Liver (tissue), 3 donors: ENCODE measurements around the gene KLF3.

ENCODE experiments used
- EGR1 ChIP-seq, 2 donors: IDR thresholded peaks; 2 replicates each; pipeline ENCODE4 v1.6.1; 2016 to 2018; ENCODE audit warnings: antibody characterized with exemption in 2 of 2, low read depth in 2 of 2
- MAX ChIP-seq: IDR thresholded peaks from 2 replicates; pipeline ENCODE4 v1.6.1; 2016; ENCODE audit warnings: antibody characterized with exemption
- YY1 ChIP-seq: IDR thresholded peaks from 2 replicates; pipeline ENCODE4 v1.6.1; 2016; ENCODE audit warnings: antibody characterized with exemption, mild to moderate bottlenecking
- TF ChIP-seq, protein P1 (sequence below): fragments of 150-350 bp; IDR thresholded peaks from 2 replicates; pipeline ENCODE4 v1.5.1; 2017; ENCODE audit warnings: improper control_type of control experiment, low read depth, low read length; ENCODE audit not compliant: missing input control
- TF ChIP-seq, protein P2 (sequence below): IDR thresholded peaks from 2 replicates; pipeline ENCODE4 v1.6.1; 2016; ENCODE audit warnings: antibody characterized with exemption, mild to moderate bottlenecking
- TF ChIP-seq, protein P3 (sequence below): IDR thresholded peaks from 2 replicates; pipeline ENCODE4 v1.6.1; 2016; ENCODE audit warnings: antibody characterized with exemption
- donor health status: healthy.
- donor health status: healthy.

DNA sequence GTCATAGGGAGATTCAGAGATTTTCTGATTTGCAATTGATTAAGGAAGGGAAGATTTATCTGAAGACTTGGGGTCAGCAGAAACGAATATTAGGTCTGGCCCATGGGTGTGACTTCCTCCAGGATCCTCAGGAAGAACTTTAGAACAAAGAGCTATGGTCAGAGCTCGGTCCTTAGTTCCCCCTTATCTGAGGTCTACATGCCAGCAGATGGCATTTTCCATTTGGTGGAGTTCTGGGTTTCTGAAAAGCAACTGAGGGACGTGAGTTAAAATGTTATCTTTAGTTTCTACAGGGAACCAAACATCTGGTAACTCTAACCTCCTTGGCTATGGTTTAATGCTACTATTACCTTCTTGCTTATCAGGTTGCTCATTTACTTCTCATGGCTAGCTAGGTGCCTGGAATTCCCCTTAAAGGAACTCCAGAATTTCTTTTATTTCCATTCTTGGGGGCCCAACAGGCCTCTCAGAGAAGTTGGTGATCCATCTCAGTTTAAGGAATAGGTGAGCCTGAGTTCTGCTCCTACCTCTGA, 40.7 kb downstream of the KLF3 start:
- TF ChIP-seq, protein P1, sequence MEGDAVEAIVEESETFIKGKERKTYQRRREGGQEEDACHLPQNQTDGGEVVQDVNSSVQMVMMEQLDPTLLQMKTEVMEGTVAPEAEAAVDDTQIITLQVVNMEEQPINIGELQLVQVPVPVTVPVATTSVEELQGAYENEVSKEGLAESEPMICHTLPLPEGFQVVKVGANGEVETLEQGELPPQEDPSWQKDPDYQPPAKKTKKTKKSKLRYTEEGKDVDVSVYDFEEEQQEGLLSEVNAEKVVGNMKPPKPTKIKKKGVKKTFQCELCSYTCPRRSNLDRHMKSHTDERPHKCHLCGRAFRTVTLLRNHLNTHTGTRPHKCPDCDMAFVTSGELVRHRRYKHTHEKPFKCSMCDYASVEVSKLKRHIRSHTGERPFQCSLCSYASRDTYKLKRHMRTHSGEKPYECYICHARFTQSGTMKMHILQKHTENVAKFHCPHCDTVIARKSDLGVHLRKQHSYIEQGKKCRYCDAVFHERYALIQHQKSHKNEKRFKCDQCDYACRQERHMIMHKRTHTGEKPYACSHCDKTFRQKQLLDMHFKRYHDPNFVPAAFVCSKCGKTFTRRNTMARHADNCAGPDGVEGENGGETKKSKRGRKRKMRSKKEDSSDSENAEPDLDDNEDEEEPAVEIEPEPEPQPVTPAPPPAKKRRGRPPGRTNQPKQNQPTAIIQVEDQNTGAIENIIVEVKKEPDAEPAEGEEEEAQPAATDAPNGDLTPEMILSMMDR, result no peak
- TF ChIP-seq EGR1 (IDR thresholded peaks at IDR 0.05; ENCODE audit: low read depth in 2 of 2) (no peak), YY1 (no peak), MAX (no peak)
- TF ChIP-seq, protein P2, sequence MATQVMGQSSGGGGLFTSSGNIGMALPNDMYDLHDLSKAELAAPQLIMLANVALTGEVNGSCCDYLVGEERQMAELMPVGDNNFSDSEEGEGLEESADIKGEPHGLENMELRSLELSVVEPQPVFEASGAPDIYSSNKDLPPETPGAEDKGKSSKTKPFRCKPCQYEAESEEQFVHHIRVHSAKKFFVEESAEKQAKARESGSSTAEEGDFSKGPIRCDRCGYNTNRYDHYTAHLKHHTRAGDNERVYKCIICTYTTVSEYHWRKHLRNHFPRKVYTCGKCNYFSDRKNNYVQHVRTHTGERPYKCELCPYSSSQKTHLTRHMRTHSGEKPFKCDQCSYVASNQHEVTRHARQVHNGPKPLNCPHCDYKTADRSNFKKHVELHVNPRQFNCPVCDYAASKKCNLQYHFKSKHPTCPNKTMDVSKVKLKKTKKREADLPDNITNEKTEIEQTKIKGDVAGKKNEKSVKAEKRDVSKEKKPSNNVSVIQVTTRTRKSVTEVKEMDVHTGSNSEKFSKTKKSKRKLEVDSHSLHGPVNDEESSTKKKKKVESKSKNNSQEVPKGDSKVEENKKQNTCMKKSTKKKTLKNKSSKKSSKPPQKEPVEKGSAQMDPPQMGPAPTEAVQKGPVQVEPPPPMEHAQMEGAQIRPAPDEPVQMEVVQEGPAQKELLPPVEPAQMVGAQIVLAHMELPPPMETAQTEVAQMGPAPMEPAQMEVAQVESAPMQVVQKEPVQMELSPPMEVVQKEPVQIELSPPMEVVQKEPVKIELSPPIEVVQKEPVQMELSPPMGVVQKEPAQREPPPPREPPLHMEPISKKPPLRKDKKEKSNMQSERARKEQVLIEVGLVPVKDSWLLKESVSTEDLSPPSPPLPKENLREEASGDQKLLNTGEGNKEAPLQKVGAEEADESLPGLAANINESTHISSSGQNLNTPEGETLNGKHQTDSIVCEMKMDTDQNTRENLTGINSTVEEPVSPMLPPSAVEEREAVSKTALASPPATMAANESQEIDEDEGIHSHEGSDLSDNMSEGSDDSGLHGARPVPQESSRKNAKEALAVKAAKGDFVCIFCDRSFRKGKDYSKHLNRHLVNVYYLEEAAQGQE, result no peak
- TF ChIP-seq, protein P3, sequence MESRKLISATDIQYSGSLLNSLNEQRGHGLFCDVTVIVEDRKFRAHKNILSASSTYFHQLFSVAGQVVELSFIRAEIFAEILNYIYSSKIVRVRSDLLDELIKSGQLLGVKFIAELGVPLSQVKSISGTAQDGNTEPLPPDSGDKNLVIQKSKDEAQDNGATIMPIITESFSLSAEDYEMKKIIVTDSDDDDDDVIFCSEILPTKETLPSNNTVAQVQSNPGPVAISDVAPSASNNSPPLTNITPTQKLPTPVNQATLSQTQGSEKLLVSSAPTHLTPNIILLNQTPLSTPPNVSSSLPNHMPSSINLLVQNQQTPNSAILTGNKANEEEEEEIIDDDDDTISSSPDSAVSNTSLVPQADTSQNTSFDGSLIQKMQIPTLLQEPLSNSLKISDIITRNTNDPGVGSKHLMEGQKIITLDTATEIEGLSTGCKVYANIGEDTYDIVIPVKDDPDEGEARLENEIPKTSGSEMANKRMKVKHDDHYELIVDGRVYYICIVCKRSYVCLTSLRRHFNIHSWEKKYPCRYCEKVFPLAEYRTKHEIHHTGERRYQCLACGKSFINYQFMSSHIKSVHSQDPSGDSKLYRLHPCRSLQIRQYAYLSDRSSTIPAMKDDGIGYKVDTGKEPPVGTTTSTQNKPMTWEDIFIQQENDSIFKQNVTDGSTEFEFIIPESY, result no peak
